K562 (cell line): Measurements from ENCODE around the gene TENM4. TPM values are rescaled to one million over a fixed set of nuclear protein-coding genes. Genes with fewer than 3 reads are reported as not detected.

ENCODE experiments used
- ATAC-seq: fragments of 200-7000 bp; cut with Tn5 transposase; 3 replicates; pipeline ENCODE4 v1.9.1; 2020; ENCODE audit warnings: moderate library complexity
- BruUV-seq: library from RNA; stranded (reverse); fragments of 400-500 nt; replicated peaks from 2 replicates; lab custom pipeline; 2021; lab: Mats Ljungman, UMichigan
- CTCF ChIA-PET: fragments of 300-600 bp; formaldehyde crosslinking; extraction: SDS; loops from one replicate; lab custom pipeline; 2021; ENCODE audit warnings: low intra/inter-chr PET ratio; lab: Yijun Ruan, JAX
- POLR2A ChIA-PET: fragments of 300-600, 350-650 bp; sonication (Branson Sonifier 250); formaldehyde crosslinking; extraction: SDS; loops from one replicate; lab custom pipeline; 2021; ENCODE audit warnings: antibody characterized with exemption, inconsistent platforms; lab: Yijun Ruan, JAX
- DNase-seq, 4 experiments: peaks; one replicate each; pipeline versions ENCODE4 v3.0.0 to v3.0.0-alpha.2; 2011 to 2018; ENCODE audit warnings: low spot score in 3 of 4, mixed read lengths in 3 of 4; ENCODE audit errors: extremely low read depth in 1 of 4
- FAIRE-seq: peaks from 2 replicates; lab custom pipeline; 2011; peaks lifted over from hg19 to GRCh38; lab: Jason Lieb, UNC
- H2AFZ ChIP-seq: 2 replicates; pipeline ENCODE4 v1.6.0; 2011; ENCODE audit warnings: low read depth, low read length, control low read depth, inconsistent platforms
- H3K27ac ChIP-seq: fragments of 200-600 bp; 3 replicates; pipeline ENCODE4 v1.8.0; 2011; ENCODE audit warnings: low read depth, mild to moderate bottlenecking, control low read depth, inconsistent platforms, low read length, moderate library complexity, mixed read lengths; ENCODE audit errors: extremely low read depth
- H3K27me3 ChIP-seq, 2 experiments: fragments of 300-600 bp in 1 of 2; 2 replicates in 1 of 2; 3 replicates in 1 of 2; pipeline versions ENCODE4 v1.6.0 to v1.8.0; 2011; ENCODE audit warnings: inconsistent platforms in 2 of 2, low read length in 2 of 2, mild to moderate bottlenecking in 1 of 2, mixed read lengths in 1 of 2, moderate library complexity in 1 of 2; ENCODE audit not compliant: control insufficient read depth in 2 of 2, insufficient read depth in 2 of 2
- H3K36me3 ChIP-seq: fragments of 300-600 bp; 3 replicates; pipeline ENCODE4 v1.8.0; 2011; ENCODE audit warnings: mild to moderate bottlenecking, low read length, inconsistent platforms; ENCODE audit not compliant: control insufficient read depth, insufficient read depth
- H3K4me1 ChIP-seq, 2 experiments: fragments of 200-600 bp in 1 of 2; replicated peaks in 1 of 2; 2 replicates in 1 of 2; 3 replicates in 1 of 2; pipeline versions ENCODE4 v1.5.1 to v1.8.0; 2011; ENCODE audit warnings: inconsistent platforms in 2 of 2, low read length in 2 of 2, mild to moderate bottlenecking in 1 of 2, mixed read lengths in 1 of 2, moderate library complexity in 1 of 2; ENCODE audit not compliant: control insufficient read depth in 2 of 2, insufficient read depth in 2 of 2
- H3K4me2 ChIP-seq: 2 replicates; pipeline ENCODE4 v1.6.1; 2011; ENCODE audit warnings: low read length, control low read depth, inconsistent platforms, mixed read lengths; ENCODE audit not compliant: insufficient read depth
- H3K4me3 ChIP-seq: fragments of 200-600 bp; sonication (generic), shearing (Covaris generic); 2 replicates; pipeline ENCODE4 v1.5.1; 2016; ENCODE audit warnings: control low read depth, inconsistent platforms
- H3K79me2 ChIP-seq: fragments of 200-600 bp; 3 replicates; pipeline ENCODE4 v1.8.0; 2011; ENCODE audit warnings: low read length, inconsistent platforms; ENCODE audit not compliant: control insufficient read depth, insufficient read depth
- H3K9ac ChIP-seq, 2 experiments: 2 replicates each; pipeline versions ENCODE4 v1.6.0 to v1.6.1; 2011; ENCODE audit warnings: low read depth in 2 of 2, low read length in 2 of 2, control low read depth in 1 of 2, inconsistent platforms in 1 of 2, mild to moderate bottlenecking in 1 of 2, mixed read lengths in 1 of 2; ENCODE audit not compliant: insufficient read depth in 1 of 2
- H3K9me1 ChIP-seq: one replicate; pipeline ENCODE4 v1.6.0; 2011; ENCODE audit warnings: inconsistent platforms, mild to moderate bottlenecking, low read length, moderate library complexity; ENCODE audit not compliant: control insufficient read depth, insufficient read depth
- H3K9me3 ChIP-seq: replicated peaks from 2 replicates; pipeline ENCODE4 v1.5.1; 2011; ENCODE audit warnings: low read depth, low read length, inconsistent platforms; ENCODE audit not compliant: control insufficient read depth, insufficient read depth
- H4K20me1 ChIP-seq: replicated peaks from 2 replicates; pipeline ENCODE4 v1.6.1; 2011; ENCODE audit warnings: low read length, inconsistent platforms, mixed read lengths; ENCODE audit not compliant: control insufficient read depth, insufficient read depth
- BCOR ChIP-seq: fragments of 450-650 bp; IDR thresholded peaks from 2 replicates; pipeline ENCODE4 v1.6.1; 2016
- FOXJ3 ChIP-seq: sonication (generic); formaldehyde crosslinking; IDR thresholded peaks from 2 replicates; pipeline ENCODE4 v1.4.0; 2020; ENCODE audit warnings: mild to moderate bottlenecking, missing genetic modification reagents
- GTF2A2 ChIP-seq: IDR thresholded peaks from 2 replicates; pipeline ENCODE4 v1.6.1; 2016; ENCODE audit warnings: mild to moderate bottlenecking, missing genetic modification characterization, missing compliant biosample characterization
- HMGN3 ChIP-seq: IDR thresholded peaks from 2 replicates; pipeline ENCODE4 v1.6.1; 2011; ENCODE audit warnings: borderline replicate concordance, low read depth, mild to moderate bottlenecking, mixed read lengths, low read length; ENCODE audit not compliant: insufficient read length; ENCODE audit errors: extremely low read depth
- NR2F6 ChIP-seq: fragments of 450-650 bp; formaldehyde crosslinking; IDR thresholded peaks from 2 replicates; pipeline ENCODE4 v1.4.0; 2020; ENCODE audit warnings: mild to moderate bottlenecking
- PHB ChIP-seq: fragments of 250-450 bp; sonication (Bioruptor Pico); IDR thresholded peaks from 2 replicates; pipeline ENCODE4 v1.5.0; 2021
- TCF7L2 ChIP-seq: fragments of 150-350 bp; IDR thresholded peaks from 2 replicates; pipeline ENCODE4 v1.6.1; 2016; ENCODE audit warnings: low read depth, mild to moderate bottlenecking, low read length, moderate library complexity
- TEAD2 ChIP-seq: fragments of 450-650 bp; IDR thresholded peaks from 2 replicates; pipeline ENCODE4 v1.6.1; 2016; ENCODE audit warnings: missing genetic modification characterization, control low read depth, missing compliant biosample characterization
- ZC3H4 ChIP-seq: sonication (generic); formaldehyde crosslinking; IDR thresholded peaks from 2 replicates; pipeline ENCODE4 v1.9.0; 2021; ENCODE audit warnings: missing genetic modification reagents, borderline replicate concordance
- ZNF408 ChIP-seq: fragments of 250-450 bp; sonication (Bioruptor Pico); IDR thresholded peaks from 2 replicates; pipeline ENCODE4 v1.4.0; 2020; ENCODE audit warnings: low read depth, mild to moderate bottlenecking, moderate library complexity
- ZNF431 ChIP-seq: sonication (generic); formaldehyde crosslinking; IDR thresholded peaks from 2 replicates; pipeline ENCODE4 v1.8.0; 2022; ENCODE audit warnings: mild to moderate bottlenecking, missing genetic modification reagents
- ZNF551 ChIP-seq: fragments of 250-450 bp; sonication (Bioruptor Pico); IDR thresholded peaks from 2 replicates; pipeline ENCODE4 v1.5.0; 2021; ENCODE audit warnings: mild to moderate bottlenecking, moderate library complexity
- WGBS: fragments of 100-300 bp; shearing (Covaris generic); methylation state at CpG from one replicate; pipeline ENCODE4 v1.1.6; 2016; ENCODE audit warnings: low coverage, mixed read lengths; ENCODE audit not compliant: insufficient coverage; ENCODE audit errors: missing lambda C conversion rate; 5-methylcytosine and 5-hydroxymethylcytosine counted together
- in situ Hi-C: fragments of 300-500 bp; cut with MboI; formaldehyde crosslinking; loops from 4 replicates; pipeline ENCODE4 v1.15.0; 2018; ENCODE audit warnings: inconsistent platforms, mixed read lengths
- intact Hi-C: fragments of 100-400 bp; cut with micrococcal nuclease; formaldehyde crosslinking; loops from 2 replicates; pipeline ENCODE4 v1.14.2; 2022
- polyA plus RNA-seq, 8 experiments: library from polyadenylated mRNA; depleted of rRNA in 4 of 8; stranded (reverse) in 5 of 8; unstranded in 3 of 8; fragments of >200 nt; fragmentation: Nextera tagmentation in 2 of 8; fragmentation: Illumina TruSeq in 1 of 8; extraction: Ambion mirVana in 2 of 8; extraction: Trizol in 1 of 8; gene quantifications; 2 replicates each; pipeline versions ENCODE4 v1.2.1 to v1.2.3, GENCODE V29; 2011 to 2014; ENCODE audit warnings: inconsistent platforms in 1 of 8, missing spikeins in 1 of 8
- total RNA-seq, 7 experiments: library from RNA; depleted of rRNA in 6 of 7; stranded (reverse); fragments of >200 nt in 6 of 7; fragmentation: Illumina TruSeq in 2 of 7; extraction: Trizol in 2 of 7; gene quantifications; 2 replicates each; pipeline versions ENCODE4 v1.2.1 to v1.2.3, GENCODE V29; 2011 to 2021; ENCODE audit warnings: low replicate concordance in 1 of 7
- TF ChIP-seq, protein P1 (sequence below): sonication (generic); formaldehyde crosslinking; IDR thresholded peaks from 2 replicates; pipeline ENCODE4 v1.8.1; 2022; ENCODE audit warnings: missing genetic modification reagents
- TF ChIP-seq, protein P2 (sequence below): fragments of 450-650 bp; conservative IDR thresholded peaks from 2 replicates; pipeline ENCODE4 v1.6.1; 2016; ENCODE audit warnings: missing genetic modification characterization, low read depth, mild to moderate bottlenecking, missing compliant biosample characterization, moderate library complexity
- TF ChIP-seq, protein P3 (sequence below): fragments of 200-800 bp; sonication (Bioruptor generic); IDR thresholded peaks from 2 replicates; pipeline ENCODE4 v1.6.1; 2017; ENCODE audit warnings: missing genetic modification characterization, missing compliant biosample characterization
- TF ChIP-seq, protein P4 (sequence below), 2 experiments: fragments of 450-650 bp in 1 of 2; sonication (generic) in 1 of 2; formaldehyde crosslinking in 1 of 2; IDR thresholded peaks in 1 of 2; conservative IDR thresholded peaks in 1 of 2; 2 replicates each; pipeline versions ENCODE4 v1.6.1 to v1.8.1; 2016 to 2023; ENCODE audit warnings: mild to moderate bottlenecking in 2 of 2, moderate library complexity in 2 of 2, inconsistent platforms in 1 of 2, missing genetic modification reagents in 1 of 2
- TF ChIP-seq, protein P5 (sequence below): fragments of 250-450 bp; sonication (Bioruptor Pico); IDR thresholded peaks from 2 replicates; pipeline ENCODE4 v1.4.0; 2020; ENCODE audit warnings: mild to moderate bottlenecking, moderate library complexity

The TENM4 gene
- total and polyA plus RNA-seq, 9 of the 15 experiments (the other 6 are each of a cell fraction or from before 2014, with no cell fraction given), result 0.16 TPM; not detected in 8

DNA sequence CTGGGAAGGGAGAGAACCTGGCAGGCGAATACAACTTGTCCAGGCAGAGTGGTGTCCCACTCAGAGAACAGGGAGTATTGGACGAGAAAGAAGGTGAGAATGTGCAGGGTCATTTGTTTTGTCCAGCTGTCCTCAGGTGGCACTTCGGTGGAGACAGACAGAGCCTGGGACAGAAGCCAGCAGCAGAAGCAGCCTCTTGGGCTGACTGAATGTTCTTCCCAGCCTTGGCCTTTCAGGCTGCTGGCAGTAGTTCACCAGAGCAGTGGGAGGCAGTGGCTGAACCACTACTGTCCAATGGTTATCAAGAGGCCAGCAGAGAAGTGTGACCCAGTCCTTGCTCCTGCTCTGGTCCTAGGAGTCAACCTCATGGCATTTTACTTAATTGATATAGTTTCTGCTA is 535.1 kb downstream of the TENM4 start:
- FAIRE-seq (no peak), DNase-seq (no peak), ATAC-seq (no peak)
- Histone ChIP-seq H3K9me3 (no peaks in the 10 kb centered on the region), H3K27ac (no peak overlapping the region), H3K4me1 (peaks cover 0 to 5% of the 10 kb centered on the region in 2 experiments; a peak in 1 of 5 replicates), H3K36me3 (no peaks in the 10 kb centered on the region), H3K9ac (no peak overlapping the region), H3K9me1 (no peaks in the 10 kb centered on the region), H4K20me1 (no peaks in the 10 kb centered on the region), H3K4me3 (no peak overlapping the region), H3K27me3 (peaks cover 0 to 17% of the 10 kb centered on the region in 2 experiments; a peak in 3 of 5 replicates), H3K79me2 (no peaks in the 10 kb centered on the region), H2AFZ (no peak overlapping the region), H3K4me2 (no peak overlapping the region)
- no TSS peak for BruUV-seq
- in situ Hi-C loops, result no loop called here
- ChIA-PET CTCF (no interaction called here), POLR2A (no interaction called here)
- 0% methylated on average over 3 of the region's 3 CpGs for WGBS
- intact Hi-C loops, result no loop called here
- TF ChIP-seq ZC3H4 (CRISPR knock-in tag) (no peak), ZNF431 (CRISPR knock-in tag) (no peak), TEAD2 (tag) (no peak), BCOR (no peak), ZNF551 (CRISPR knock-in tag) (no peak), FOXJ3 (no peak), HMGN3 (no peak), NR2F6 (CRISPR knock-in tag) (no peak), GTF2A2 (tag) (no peak), PHB (CRISPR knock-in tag) (no peak), ZNF408 (CRISPR knock-in tag) (no peak), TCF7L2 (no peak)
- TF ChIP-seq, protein P1, sequence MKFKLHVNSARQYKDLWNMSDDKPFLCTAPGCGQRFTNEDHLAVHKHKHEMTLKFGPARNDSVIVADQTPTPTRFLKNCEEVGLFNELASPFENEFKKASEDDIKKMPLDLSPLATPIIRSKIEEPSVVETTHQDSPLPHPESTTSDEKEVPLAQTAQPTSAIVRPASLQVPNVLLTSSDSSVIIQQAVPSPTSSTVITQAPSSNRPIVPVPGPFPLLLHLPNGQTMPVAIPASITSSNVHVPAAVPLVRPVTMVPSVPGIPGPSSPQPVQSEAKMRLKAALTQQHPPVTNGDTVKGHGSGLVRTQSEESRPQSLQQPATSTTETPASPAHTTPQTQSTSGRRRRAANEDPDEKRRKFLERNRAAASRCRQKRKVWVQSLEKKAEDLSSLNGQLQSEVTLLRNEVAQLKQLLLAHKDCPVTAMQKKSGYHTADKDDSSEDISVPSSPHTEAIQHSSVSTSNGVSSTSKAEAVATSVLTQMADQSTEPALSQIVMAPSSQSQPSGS, result no peak
- TF ChIP-seq, protein P2, sequence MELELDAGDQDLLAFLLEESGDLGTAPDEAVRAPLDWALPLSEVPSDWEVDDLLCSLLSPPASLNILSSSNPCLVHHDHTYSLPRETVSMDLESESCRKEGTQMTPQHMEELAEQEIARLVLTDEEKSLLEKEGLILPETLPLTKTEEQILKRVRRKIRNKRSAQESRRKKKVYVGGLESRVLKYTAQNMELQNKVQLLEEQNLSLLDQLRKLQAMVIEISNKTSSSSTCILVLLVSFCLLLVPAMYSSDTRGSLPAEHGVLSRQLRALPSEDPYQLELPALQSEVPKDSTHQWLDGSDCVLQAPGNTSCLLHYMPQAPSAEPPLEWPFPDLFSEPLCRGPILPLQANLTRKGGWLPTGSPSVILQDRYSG (tag), result no peak
- TF ChIP-seq, protein P3, sequence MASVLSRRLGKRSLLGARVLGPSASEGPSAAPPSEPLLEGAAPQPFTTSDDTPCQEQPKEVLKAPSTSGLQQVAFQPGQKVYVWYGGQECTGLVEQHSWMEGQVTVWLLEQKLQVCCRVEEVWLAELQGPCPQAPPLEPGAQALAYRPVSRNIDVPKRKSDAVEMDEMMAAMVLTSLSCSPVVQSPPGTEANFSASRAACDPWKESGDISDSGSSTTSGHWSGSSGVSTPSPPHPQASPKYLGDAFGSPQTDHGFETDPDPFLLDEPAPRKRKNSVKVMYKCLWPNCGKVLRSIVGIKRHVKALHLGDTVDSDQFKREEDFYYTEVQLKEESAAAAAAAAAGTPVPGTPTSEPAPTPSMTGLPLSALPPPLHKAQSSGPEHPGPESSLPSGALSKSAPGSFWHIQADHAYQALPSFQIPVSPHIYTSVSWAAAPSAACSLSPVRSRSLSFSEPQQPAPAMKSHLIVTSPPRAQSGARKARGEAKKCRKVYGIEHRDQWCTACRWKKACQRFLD (CRISPR knock-in tag), result no peak
- TF ChIP-seq, protein P4, sequence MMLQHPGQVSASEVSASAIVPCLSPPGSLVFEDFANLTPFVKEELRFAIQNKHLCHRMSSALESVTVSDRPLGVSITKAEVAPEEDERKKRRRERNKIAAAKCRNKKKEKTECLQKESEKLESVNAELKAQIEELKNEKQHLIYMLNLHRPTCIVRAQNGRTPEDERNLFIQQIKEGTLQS (IDR thresholded peaks at IDR 0.05), result no peak
- TF ChIP-seq, protein P4 (CRISPR knock-in tag; conservative IDR thresholded peaks at IDR 0.05), result no peak
- TF ChIP-seq, protein P5, sequence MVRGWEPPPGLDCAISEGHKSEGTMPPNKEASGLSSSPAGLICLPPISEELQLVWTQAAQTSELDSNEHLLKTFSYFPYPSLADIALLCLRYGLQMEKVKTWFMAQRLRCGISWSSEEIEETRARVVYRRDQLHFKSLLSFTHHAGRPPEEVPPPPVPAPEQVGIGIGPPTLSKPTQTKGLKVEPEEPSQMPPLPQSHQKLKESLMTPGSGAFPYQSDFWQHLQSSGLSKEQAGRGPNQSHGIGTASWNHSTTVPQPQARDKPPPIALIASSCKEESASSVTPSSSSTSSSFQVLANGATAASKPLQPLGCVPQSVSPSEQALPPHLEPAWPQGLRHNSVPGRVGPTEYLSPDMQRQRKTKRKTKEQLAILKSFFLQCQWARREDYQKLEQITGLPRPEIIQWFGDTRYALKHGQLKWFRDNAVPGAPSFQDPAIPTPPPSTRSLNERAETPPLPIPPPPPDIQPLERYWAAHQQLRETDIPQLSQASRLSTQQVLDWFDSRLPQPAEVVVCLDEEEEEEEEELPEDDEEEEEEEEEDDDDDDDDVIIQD (CRISPR knock-in tag), result no peak
